ENCODE results near the gene HOXA9.

DNA sequence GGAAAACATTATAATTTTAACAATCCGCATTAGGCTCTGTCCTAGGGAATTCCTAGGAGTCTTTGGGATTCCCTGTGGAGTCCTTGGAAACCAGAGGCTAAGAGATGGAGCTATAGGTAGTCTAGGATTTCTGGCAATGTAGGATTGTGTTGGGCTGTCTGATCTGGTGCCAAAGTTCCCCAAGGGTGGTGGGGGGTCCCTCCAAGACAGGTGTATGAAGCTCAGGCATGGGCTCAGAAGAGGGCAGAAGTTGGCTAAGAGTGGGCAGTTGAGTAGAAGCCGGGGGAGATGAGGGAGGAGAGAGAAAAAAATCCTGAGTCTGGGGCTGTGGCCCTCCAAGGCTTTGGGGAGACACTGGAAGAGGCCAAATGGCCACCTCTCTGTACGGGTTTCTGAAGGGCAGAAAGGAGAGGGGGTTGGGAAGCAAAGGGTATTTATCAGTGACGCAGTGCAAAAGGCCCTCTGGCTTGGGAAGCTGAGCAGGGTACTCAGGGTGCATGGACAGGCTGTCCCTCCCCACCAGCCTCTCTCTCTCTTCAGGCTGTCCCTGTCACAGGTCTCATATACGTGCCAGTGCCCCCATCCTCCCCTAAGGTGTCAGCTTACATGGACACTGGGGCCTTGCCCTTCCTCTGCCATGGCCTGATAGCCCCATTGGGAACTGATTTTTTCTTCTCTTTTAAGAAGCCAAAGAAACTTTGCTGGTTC is 18.7 kb downstream of the HOXA9 start:
- no peak for TF ChIP-seq YY1 (tag by site-specific recombination; IDR thresholded peaks at IDR 0.05)
- TF ChIP-seq CTCF (tag by site-specific recombination; IDR thresholded peaks at IDR 0.05): no peak
- no peak for TF ChIP-seq ZNF670 (tag by site-specific recombination; IDR thresholded peaks at IDR 0.05; ENCODE audit: low read depth)
- TF ChIP-seq, protein P1, sequence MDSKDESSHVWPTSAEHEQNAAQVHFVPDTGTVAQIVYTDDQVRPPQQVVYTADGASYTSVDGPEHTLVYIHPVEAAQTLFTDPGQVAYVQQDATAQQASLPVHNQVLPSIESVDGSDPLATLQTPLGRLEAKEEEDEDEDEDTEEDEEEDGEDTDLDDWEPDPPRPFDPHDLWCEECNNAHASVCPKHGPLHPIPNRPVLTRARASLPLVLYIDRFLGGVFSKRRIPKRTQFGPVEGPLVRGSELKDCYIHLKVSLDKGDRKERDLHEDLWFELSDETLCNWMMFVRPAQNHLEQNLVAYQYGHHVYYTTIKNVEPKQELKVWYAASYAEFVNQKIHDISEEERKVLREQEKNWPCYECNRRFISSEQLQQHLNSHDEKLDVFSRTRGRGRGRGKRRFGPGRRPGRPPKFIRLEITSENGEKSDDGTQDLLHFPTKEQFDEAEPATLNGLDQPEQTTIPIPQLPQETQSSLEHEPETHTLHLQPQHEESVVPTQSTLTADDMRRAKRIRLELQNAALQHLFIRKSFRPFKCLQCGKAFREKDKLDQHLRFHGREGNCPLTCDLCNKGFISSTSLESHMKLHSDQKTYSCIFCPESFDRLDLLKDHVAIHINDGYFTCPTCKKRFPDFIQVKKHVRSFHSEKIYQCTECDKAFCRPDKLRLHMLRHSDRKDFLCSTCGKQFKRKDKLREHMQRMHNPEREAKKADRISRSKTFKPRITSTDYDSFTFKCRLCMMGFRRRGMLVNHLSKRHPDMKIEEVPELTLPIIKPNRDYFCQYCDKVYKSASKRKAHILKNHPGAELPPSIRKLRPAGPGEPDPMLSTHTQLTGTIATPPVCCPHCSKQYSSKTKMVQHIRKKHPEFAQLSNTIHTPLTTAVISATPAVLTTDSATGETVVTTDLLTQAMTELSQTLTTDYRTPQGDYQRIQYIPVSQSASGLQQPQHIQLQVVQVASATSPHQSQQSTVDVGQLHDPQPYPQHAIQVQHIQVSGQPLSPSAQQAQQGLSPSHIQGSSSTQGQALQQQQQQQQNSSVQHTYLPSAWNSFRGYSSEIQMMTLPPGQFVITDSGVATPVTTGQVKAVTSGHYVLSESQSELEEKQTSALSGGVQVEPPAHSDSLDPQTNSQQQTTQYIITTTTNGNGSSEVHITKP (tag by site-specific recombination; IDR thresholded peaks at IDR 0.05): peak; percentile 69
- TF ChIP-seq ZNF501 (tag by site-specific recombination; IDR thresholded peaks at IDR 0.05): no peak
